GM12874 (cell line): Measurements from ENCODE around the gene BORCS6.

ENCODE experiments used
- CTCF ChIP-seq: IDR thresholded peaks from 2 replicates; pipeline ENCODE4 v1.5.1; 2011; ENCODE audit warnings: low read depth, mild to moderate bottlenecking, control low read depth, low read length, moderate library complexity; ENCODE audit not compliant: insufficient read depth

The BORCS6 gene

GRCh38 chr17:8186787-8187516 lies 3.0 kb downstream of the BORCS6 start:
- TF ChIP-seq CTCF, result peak; percentile 34; the same call in 1 of the 2 replicates

GRCh38 chr17:8186446-8186786 lies 3.6 kb downstream of the BORCS6 start:
- TF ChIP-seq CTCF, result no peak

- no peak for TF ChIP-seq CTCF
Measured at GRCh38 chr17:8185582-8186445, 4.2 kb downstream of the BORCS6 start.

- no peak for TF ChIP-seq CTCF
Measured at GRCh38 chr17:8176998-8177731, 12.8 kb downstream of the BORCS6 start.

GRCh38 chr17:8176197-8176940 lies 13.6 kb downstream of the BORCS6 start, which contains the start of gene TMEM107:
TSS of gene TMEM107 (minus strand) at chr17:8176380. CDS start at chr17:8176286, 94 bp downstream.
- no peak for TF ChIP-seq CTCF

- TF ChIP-seq CTCF, result no peak
Measured at GRCh38 chr17:8175795-8176196, 14.2 kb downstream of the BORCS6 start.
